ENCODE data around the gene NEK5.

DNA sequence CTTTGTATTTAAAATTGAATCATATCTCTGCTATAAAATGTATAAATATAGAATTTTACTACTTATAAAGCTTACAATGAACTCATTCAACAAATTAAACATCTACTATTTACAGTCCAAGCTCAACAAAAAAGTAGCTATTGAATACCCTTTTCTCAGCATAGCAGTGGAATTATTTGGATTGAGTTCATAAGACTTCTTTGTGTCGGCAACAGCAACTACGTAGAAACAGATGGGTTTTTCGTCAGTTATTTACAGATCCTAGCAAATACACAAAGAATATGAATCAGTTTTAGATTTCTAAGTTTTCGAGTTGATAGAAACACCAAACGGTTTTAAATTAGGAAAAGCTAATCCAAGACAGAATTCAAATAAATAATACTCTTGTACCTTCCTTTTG is 41.0 kb upstream of the NEK5 start:
- TF ChIP-seq POLR2A (IDR thresholded peaks at IDR 0.05) (no peak), POLR2AphosphoS5 (IDR thresholded peaks at IDR 0.05) (no peak)
- TF ChIP-seq, protein P1, sequence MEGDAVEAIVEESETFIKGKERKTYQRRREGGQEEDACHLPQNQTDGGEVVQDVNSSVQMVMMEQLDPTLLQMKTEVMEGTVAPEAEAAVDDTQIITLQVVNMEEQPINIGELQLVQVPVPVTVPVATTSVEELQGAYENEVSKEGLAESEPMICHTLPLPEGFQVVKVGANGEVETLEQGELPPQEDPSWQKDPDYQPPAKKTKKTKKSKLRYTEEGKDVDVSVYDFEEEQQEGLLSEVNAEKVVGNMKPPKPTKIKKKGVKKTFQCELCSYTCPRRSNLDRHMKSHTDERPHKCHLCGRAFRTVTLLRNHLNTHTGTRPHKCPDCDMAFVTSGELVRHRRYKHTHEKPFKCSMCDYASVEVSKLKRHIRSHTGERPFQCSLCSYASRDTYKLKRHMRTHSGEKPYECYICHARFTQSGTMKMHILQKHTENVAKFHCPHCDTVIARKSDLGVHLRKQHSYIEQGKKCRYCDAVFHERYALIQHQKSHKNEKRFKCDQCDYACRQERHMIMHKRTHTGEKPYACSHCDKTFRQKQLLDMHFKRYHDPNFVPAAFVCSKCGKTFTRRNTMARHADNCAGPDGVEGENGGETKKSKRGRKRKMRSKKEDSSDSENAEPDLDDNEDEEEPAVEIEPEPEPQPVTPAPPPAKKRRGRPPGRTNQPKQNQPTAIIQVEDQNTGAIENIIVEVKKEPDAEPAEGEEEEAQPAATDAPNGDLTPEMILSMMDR (IDR thresholded peaks at IDR 0.05), result no peak

Data from prostate gland (tissue), 2 donors.